GM18868 (cell line): ENCODE measurements around the gene DNAJC1.
"Not testable (repeated sequence)": the region's sequence is repeated elsewhere in the genome, so short reads cannot be mapped to it uniquely, and the experiment has no call there.

Experiments
- ATAC-seq: cut with Tn5 transposase; IDR thresholded peaks from one replicate; pipeline ENCODE4 v1.9.1; 2021; ENCODE audit warnings: mild to moderate bottlenecking, moderate library complexity; ENCODE audit not compliant: unreplicated experiment

DNAJC1 gene

DNA sequence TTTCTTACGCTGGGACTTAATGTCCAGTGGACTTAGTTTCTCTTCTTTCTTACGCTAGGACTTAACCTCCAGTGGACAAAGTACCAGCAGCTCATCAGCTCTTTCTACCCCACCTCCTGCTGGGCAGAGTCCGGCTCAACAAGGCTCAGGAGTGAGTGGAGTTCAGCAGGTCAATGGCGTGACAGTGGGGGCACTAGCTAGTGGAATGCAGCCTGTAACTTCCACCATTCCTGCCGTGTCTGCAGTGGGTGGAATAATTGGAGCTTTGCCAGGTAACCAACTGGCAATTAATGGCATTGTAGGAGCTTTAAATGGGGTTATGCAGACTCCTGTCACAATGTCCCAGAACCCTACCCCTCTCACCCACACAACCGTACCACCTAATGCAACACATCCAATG is 269.8 kb downstream of the DNAJC1 start:
- ATAC-seq, result no peak

DNA sequence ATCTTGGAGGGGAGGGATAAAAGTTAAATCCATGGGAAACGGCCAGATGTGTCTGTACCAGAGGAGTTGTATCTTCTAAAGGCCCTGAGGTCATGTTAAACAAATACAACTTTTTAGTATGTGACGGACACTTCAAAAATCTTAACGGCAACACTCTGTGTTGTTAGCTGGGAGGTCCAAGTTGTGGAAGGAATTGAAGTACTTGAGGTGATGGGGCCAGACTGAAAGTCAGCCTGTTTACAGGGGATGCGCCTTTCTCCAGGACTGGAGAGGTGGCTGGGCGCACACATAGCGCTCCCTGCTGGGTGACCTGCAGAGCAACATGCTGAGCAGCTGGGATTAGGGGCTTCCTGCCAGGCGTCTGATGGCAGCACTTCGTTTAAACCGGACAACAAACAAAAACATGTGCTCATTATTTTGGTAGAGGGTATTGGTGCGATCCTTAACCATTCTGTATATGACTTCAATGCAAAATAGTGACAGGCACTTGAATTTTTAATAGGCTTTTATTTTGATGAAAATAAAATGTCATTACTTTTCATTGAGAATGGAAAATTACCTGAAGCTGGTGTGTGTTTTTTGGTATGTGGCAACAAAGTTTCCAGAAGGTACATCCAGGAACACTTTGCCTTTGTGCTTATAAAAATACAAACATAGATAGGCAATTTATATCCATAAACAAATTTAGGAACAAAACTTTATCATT is 271.3 kb downstream of the DNAJC1 start:
- ATAC-seq, result peak; percentile 98

DNA sequence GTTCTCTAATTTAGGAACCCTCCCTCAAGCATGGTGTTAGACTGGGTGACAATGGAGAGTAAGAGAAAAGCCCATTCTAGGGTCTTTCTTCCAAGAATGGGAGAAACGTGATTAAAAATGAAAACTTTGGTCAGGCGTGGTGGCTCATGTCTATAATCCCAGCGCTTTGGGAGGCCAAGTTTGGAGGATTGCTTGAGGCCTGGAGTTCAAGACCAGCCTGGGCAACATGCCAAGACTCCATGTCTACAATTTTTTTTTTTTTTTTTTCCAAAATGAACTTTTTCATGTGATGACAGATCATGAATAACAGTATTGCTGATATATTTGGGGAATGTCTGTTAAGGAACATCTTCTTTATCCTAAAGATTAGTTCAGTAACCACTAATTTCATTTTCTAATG is 274.9 kb downstream of the DNAJC1 start:
- ATAC-seq, result no peak

DNA sequence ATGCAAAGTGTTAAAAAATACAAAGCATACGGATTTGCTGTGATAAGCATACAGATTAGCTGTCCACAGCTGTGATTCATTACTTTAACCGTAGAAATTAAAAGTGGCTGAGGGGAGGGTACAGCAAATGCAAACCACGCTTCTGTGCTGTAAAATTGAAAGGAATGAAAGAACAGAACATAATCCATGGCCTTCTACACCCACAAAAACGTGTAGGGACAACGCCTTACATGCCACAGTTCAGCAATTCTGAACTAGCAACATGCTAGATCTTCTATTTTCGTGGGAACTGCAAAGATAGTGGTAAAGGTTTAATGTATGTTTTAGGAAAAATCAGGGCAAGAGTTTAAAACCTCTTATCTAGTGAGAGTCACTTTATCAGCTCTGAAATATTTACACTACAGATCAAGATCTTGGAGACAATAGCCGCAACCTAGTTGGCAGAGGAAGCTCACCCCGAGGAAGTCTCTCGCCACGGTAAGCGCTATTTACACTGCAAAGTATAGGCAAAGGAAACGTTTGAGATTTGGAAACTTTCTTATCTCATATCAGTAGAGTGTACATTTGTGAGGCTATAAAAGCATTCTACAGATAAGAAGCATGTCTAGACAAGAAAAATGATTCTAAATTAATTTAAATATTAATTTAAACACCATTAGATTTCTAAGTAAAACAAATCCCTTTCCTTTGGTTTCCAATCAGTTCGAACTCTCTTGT is 275.9 kb downstream of the DNAJC1 start:
- no peak for ATAC-seq

DNA sequence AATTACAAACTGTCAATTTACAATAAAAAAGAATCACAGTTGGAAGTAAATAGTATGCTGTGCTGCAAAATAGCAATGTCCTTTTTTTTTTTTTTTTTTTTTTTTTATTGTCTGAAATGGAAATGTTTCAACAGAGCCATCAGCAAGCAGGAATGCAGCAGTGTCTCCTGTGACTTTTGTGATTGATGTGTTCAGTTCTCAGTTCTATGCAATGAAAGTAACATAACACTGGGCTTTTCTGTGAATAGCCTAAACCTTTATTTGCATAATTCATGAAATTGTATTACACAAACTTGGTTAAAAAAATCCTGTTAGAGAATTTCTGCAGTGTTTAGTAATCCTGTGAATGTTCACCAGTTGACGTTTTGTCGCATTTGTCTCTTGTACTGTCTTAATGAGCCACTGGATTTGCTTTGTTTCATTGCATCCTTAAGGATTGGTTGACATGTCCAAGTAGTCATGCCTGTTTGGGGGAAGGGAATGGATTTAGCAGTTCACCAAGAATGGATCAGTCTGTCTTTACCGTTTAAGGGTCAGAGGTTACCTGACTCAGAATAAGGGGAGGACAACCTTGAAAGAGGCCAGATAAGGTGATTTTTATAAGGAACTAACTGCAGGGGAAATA is 276.8 kb downstream of the DNAJC1 start:
- ATAC-seq, result no peak

DNA sequence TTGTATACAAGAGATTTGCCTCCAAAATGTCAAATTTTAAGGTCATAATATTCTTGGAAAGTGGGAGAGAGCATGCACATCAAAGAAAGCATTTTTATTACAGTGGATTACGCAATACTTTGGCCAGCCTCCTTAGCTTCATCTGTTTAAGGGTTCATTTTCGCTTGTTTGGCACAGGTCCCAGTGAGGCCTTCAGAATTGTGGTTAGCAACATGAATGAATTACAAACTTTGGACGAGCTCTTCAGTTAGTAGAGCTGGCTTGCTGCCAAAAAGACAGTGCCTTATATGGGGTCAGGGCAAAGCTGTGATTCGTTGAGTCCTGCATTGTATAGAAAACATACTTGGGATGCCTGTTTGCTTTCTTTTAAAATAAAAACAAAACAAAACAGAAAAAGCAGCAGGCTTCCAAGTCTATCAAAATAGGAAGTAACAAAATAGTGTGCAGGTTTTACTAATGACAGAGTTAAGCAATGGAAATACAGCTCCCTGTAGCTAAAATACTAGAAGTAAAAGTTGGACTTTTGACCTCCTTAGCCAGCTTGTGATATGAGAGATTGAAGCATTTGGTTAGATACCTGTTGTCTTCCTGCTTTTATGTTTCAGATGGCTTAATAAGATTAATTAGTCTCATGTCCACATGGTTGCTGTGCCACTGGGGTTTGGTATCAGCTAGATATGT is 278.7 kb downstream of the DNAJC1 start:
- ATAC-seq, result peak; percentile 82

DNA sequence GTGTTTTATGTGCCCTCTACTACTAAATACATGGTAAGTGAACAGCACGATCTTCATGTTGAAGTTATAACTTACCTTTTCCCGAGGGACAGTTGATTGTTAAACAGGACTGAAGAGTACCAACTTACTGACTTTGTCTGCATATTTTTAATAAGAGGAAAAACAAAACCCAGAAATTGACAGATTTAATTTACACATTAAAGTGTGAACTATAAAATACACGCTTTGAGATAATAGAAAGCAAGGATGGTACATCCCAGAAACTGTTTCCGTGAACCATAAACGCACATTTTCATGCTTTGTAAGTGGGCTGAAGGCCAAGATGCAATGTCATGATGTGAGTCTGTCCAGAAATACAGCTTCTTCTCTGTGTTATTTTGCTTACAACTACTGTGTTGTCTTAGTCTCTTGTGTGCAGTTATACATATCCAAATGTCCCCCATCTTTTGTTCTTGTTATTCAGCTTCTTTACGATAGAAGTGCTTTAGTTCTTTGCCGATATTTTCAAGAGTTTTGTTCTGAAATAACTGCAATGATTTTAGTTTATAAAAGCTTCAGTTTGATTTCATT is 279.4 kb downstream of the DNAJC1 start:
- ATAC-seq, result no peak

DNA sequence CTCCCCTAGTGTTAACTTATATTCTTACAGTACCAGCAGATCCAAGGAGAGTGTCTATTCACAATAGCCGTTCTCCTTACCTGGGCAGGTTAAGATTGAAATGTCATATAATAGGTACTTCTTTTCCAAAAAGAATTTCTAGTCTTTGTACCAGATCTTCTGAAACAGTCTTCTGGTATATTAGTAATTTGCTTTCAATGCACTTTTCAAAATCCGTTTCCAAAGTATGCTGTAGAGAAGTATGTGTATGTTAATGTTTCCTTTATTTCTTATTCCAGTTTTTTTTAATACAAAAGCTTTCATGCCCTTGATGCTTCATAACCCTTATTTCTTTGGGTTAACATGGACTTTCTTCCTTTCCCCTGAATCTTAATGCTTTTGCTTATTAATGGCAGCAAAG is 281.3 kb downstream of the DNAJC1 start:
- no peak for ATAC-seq

DNA sequence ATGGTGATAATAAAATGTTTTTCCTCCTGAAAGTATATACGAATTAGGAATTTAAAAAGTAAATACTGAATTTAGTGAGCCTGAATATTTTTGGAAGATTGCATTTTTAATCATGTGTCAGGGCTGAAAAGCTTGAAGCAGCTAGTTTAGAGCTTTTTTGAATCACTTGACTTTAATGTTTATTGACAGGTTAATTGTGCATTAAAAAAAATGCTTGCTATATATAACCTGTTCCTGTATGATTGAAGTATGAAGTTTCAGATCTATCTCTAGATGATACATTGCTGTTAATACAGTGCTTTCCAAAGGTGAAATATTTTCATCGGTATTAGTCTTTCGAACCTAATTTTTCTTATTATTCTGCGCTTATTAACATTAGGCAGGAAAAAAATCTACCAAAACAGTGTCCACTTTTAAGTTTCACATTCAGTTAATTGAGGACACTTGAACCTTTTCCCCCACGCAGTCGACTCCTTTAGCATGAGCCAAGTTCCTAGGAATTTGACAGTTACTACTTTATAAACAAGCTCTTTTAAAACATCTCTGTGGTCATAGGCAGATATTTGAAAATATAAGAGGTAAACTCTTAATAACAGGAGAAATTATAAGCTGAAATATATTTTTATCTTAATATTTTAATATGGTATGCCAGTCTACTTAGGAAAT is 282.4 kb downstream of the DNAJC1 start:
- no peak for ATAC-seq

DNA sequence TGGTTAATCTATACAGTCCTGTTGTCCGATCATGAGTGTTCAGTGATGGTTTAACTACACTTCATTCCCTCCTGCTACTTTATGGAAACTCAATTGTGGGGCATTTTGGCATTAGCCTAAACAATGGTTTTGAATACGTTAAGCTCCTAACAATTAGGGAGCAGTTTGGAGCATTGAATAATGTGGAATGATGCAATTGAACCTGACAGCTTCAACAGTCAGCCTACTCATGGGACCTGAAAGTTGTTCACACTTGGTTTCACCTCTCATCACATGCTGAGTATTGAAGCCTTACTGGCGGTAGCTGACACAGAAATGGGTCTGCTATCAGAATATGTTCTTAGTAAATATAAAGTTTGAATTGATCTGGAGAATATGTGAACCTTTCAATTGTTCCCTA is 283.4 kb downstream of the DNAJC1 start:
- ATAC-seq, result peak; percentile 64

DNA sequence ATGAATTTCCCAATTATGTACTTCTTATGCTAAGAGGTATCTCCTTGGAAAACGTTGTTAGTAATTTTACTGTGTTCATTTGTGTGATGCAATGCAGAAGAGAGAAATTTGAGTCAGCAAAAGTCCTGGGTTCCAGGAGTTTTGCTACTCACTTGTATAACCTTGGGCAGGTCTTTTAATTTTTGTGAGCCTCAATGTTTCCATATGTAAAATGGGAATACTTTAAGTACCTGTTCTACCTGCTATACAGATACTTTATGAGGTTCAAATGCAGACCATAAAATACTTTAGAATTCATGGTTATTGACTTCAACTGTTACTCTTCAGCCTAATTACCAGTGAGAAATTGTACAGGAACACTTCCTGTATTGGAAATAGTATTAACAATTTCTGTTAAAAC is 284.0 kb downstream of the DNAJC1 start:
- no peak for ATAC-seq

DNA sequence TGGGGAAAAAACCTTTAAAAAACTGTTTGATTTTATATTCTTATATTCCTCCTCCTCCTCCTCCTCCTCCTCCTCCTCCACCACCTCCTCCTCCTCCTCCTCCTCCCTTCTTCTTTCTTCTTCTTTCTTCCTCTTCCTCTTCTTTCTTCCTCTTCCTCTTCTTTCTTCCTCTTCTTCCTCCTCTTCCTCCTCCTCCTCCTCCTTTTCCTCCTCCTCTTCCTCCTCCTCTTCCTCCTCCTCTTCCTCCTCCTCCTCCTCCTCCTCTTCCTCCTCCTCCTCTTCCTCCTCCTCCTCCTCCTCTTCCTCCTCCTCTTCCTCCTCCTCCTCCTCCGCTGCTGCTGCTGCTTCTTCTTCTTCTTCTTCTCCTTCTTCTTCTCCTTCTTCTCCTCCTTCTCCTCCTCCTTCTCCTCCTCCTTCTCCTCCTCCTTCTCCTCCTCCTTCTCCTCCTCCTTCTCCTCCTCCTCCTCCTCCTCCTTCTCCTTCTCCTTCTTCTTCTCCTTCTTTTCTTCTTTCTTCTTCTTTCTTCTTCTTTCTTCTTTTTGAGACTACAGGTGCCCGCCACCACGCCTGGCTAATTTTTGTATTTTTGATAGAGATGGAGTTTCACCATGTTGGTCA is 286.0 kb downstream of the DNAJC1 start:
- not testable (repeated sequence) for ATAC-seq

DNA sequence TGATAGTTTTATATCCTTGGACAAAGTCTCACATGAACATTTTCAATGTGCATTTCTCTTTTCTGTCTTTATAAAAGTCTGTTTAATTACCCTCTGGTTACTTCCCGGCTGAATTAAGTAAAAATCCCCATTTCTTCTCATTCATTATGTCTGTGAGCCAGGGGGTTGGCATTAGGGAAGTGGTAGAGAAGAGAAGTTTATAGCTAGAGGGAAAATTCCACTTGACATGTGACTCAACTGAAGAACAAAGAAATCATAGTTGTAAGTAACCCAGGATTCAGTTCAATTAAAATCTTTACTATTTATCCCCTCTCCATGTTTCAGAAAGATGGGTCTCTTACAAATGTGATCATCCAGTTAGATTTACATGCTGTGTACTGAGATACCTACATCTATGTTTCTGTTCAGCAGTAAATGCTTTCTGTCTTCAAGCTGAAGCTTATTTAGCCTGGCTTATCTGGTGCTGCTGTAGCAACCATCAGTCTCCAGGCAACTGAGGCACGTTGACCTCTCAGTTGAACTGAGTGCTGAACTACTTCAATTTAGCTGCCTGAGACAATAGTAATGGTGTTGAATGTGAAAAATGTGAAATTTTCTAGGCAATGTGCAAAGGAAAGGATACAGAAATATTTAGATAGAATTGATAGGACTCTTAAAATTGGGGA is 287.9 kb downstream of the DNAJC1 start:
- no peak for ATAC-seq

DNA sequence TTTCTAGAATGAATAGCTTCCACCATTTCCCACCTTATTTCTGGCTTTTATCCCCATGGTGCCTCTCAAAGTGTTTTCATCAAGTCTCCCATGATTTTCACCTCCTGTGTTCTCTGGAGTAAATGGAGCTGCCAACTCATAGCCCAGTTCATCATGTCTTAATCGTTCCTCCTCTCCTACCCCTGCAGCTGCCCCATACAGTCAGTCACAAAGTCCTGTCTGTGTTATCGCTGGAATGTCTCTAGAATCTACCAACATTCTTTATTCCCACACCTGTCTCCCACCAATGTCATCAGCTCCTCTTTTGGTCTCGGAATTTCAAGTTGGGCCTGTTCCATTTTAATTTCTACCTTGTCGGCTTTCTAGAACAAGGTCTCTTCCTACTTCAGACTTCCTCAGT is 290.6 kb downstream of the DNAJC1 start:
- ATAC-seq, result no peak

DNA sequence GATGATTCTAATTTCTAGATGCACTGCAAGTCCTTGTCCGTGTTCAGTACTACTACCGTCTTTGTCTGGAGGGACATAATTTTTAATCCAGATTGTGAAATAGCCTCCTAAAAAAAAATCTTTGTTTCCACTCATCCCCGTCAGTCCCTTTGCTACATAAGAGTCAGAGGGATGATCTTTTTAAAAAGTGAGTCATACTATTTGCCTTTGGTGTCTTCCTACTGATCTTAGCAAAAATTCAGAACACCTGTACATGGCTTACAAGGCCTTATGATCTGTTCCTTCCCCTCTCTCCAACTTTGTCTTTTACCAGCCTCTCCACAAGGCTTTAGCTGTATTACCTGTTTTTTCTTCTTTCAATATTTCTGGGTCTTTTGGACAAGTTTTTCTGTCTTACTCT is 296.0 kb downstream of the DNAJC1 start:
- no peak for ATAC-seq
